Lung (tissue), 12 donors: Measurements from ENCODE around the gene ACO2. TPM values are rescaled to one million over a fixed set of nuclear protein-coding genes. Genes with fewer than 3 reads are reported as not detected.

Experiments used
- ATAC-seq: fragments of 200-7000 bp; cut with Tn5 transposase; one replicate; pipeline ENCODE4 v1.9.1; 2020; ENCODE audit warnings: moderate number of reproducible peaks; ENCODE audit not compliant: insufficient read depth, low FRiP score
- DNase-seq, 3 donors: peaks; one replicate each; pipeline ENCODE4 v3.0.0-alpha.2; 2013 to 2017
- H3K27ac ChIP-seq, 2 donors: one replicate each; pipeline ENCODE4 v1.5.1; 2013; ENCODE audit warnings: mild to moderate bottlenecking in 2 of 2, moderate library complexity in 2 of 2, control low read depth in 1 of 2, inconsistent platforms in 1 of 2, low read depth in 1 of 2, low read length in 1 of 2
- H3K27me3 ChIP-seq, 3 donors: one replicate each; pipeline ENCODE4 v1.5.1; 2013; ENCODE audit warnings: low read length in 2 of 3; ENCODE audit not compliant: control insufficient read depth in 3 of 3, insufficient read depth in 3 of 3
- H3K36me3 ChIP-seq, 4 donors: one replicate each; pipeline ENCODE4 v1.5.1; 2013; ENCODE audit warnings: low read length in 4 of 4, mild to moderate bottlenecking in 1 of 4, moderate library complexity in 1 of 4; ENCODE audit not compliant: control insufficient read depth in 4 of 4, insufficient read depth in 4 of 4
- H3K4me1 ChIP-seq, 5 donors: one replicate each; pipeline ENCODE4 v1.5.1; 2013; ENCODE audit warnings: low read length in 5 of 5, mild to moderate bottlenecking in 2 of 5, moderate library complexity in 1 of 5; ENCODE audit not compliant: control insufficient read depth in 5 of 5, insufficient read depth in 5 of 5
- H3K4me3 ChIP-seq: one replicate; pipeline ENCODE4 v1.5.1; 2013; ENCODE audit warnings: mild to moderate bottlenecking, control low read depth, moderate library complexity
- H3K9ac ChIP-seq, 2 donors: one replicate each; pipeline ENCODE4 v1.5.1; 2013; ENCODE audit warnings: low read length in 2 of 2, control low read depth in 1 of 2; ENCODE audit not compliant: insufficient read depth in 1 of 2
- H3K9me3 ChIP-seq, 4 donors: one replicate each; pipeline ENCODE4 v1.5.1; 2013; ENCODE audit warnings: low read length in 3 of 4, mild to moderate bottlenecking in 1 of 4, moderate library complexity in 1 of 4; ENCODE audit not compliant: control insufficient read depth in 4 of 4, insufficient read depth in 3 of 4
- WGBS, 2 donors: extraction: QIAGEN DNeasy Blood & Tissue Kit; methylation state at CpG; one replicate each; pipeline ENCODE4 v1.1.7; 2013; 5-methylcytosine and 5-hydroxymethylcytosine counted together
- polyA plus RNA-seq, 2 donors: library from polyadenylated mRNA; stranded (reverse); fragments of 200-250 nt; gene quantifications; one replicate each; pipeline ENCODE4 v1.2.1, GENCODE V29; 2013
- total RNA-seq, 2 donors: library from RNA; depleted of rRNA in 1 of 2; stranded (reverse); fragments of >200 nt in 1 of 2; gene quantifications; one replicate each; pipeline ENCODE4 v1.2.1, GENCODE V29; 2014 to 2021
- TF ChIP-seq, protein P1 (sequence below): IDR thresholded peaks from 2 replicates; pipeline ENCODE4 v1.5.1; 2012; ENCODE audit warnings: mild to moderate bottlenecking; ENCODE audit errors: control extremely low read depth, extremely low read depth
- donor health status: control.
- donor health status: control.
- donor health status: Bipolar disorder and iron deficiency.
- donor health status: healthy.
- donor health status: DM: yes; HTN: yes; CAD: no.

ACO2 gene
- total and polyA plus RNA-seq, 4 donors, result 34.1 to 101 (median 62.5) TPM

DNA sequence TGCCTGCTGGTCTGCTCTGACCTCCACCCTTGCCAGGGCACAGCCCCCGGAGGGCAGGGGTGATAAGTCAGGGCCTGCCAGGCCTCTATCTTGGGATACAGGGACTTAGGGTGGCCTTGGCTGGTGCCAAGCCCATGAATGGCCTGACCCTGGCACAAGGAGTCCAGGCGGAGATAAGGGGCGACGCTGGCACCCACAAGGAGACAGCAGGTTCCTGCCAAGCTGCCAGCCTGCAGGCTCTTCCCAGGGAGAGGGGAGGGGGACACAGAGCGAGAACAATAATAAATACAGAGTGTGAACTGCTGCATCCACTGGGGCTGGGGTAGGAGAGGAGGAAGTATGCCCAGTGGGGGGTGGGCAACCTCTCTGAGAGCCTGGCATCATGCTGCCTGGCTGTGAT is 92.9 kb downstream of the ACO2 start:
- DNase-seq, result no peak
- ATAC-seq, result no peak
- Histone ChIP-seq H3K36me3 (no peaks in the 10 kb centered on the region), H3K27me3 (no peaks in the 10 kb centered on the region), H3K9ac (peak overlapping the region in 1 of 2 donors; percentile 68), H3K4me1 (peaks cover 0 to 44% (median 4%) of the 10 kb centered on the region in 5 donors), H3K9me3 (no peaks in the 10 kb centered on the region), H3K27ac (peak overlapping the region; percentile 72 to 85), H3K4me3 (no peak overlapping the region)
- TF ChIP-seq, protein P1, sequence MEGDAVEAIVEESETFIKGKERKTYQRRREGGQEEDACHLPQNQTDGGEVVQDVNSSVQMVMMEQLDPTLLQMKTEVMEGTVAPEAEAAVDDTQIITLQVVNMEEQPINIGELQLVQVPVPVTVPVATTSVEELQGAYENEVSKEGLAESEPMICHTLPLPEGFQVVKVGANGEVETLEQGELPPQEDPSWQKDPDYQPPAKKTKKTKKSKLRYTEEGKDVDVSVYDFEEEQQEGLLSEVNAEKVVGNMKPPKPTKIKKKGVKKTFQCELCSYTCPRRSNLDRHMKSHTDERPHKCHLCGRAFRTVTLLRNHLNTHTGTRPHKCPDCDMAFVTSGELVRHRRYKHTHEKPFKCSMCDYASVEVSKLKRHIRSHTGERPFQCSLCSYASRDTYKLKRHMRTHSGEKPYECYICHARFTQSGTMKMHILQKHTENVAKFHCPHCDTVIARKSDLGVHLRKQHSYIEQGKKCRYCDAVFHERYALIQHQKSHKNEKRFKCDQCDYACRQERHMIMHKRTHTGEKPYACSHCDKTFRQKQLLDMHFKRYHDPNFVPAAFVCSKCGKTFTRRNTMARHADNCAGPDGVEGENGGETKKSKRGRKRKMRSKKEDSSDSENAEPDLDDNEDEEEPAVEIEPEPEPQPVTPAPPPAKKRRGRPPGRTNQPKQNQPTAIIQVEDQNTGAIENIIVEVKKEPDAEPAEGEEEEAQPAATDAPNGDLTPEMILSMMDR, result no peak
- WGBS, 2 donors, result 75 to 81% methylated on average over 5 of the region's 5 CpGs

DNA sequence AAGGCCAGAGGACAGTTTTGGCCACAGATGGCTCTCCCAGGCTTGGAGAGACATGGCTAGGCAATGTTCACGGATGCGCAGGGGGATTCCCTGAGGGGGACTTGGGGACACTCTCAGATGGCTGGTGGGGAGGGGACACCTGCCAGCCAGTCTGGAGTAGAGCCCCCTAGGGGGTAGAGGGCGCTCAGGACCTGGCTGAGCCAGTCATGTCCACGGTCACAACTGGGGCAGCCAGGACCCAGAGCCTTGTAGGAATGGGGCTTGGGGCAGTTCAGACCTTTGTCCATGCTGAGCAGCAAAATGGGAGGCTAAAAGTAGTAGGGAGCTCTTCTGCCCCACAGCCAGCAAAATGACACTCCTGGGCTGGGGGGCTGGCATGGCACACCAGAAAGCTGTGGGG is 93.5 kb downstream of the ACO2 start:
- no peak for DNase-seq
- H3K9me3 ChIP-seq, result no peaks in the 10 kb centered on the region
- H3K9ac ChIP-seq, result no peak overlapping the region
- H3K4me3 ChIP-seq, result no peak overlapping the region
- H3K4me1 ChIP-seq, result peaks cover 0 to 47% (median 6%) of the 10 kb centered on the region in 5 donors
- H3K27me3 ChIP-seq, result no peaks in the 10 kb centered on the region
- ATAC-seq, result no peak
- TF ChIP-seq, protein P1, result no peak
- 76 to 79% methylated on average over 4 of the region's 4 CpGs for WGBS, 2 donors
- no peaks in the 10 kb centered on the region for H3K36me3 ChIP-seq
- H3K27ac ChIP-seq, result peak overlapping the region in 1 of 2 donors; percentile 85

DNA sequence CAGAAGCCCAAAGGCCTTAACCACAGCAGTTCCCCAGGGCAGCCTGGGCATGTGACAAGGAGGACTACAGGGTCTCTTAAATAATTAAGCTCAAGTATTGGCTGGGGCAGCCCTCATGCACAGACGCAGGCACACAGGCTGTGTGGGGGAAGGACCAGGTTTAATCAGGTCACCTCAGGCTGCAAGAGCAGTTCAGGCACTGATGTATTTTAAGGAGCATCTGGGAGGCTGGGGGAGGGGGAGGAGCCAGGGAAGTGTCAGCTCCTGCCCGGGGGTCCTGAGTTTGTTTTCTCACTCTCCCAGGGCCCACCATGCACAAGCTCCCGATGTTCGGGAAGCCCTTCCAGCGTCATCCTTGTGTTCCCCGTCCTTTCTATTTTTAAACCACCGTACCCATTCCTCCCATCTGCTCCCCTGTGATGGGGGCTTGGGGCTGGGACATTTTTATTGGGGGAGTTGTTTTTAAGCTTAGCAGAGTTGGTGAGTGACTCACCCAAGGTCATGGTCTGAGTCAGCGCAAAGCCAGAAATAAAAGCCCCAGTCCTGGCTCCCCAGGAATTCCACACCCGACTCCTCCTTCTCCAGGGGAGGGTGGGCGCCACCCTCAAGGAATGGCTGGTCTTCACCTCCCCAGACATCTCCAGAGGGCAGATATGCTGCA is 94.3 kb downstream of the ACO2 start:
- Histone ChIP-seq H3K27ac (peak overlapping the region; percentile 9 to 85), H3K36me3 (no peaks in the 10 kb centered on the region), H3K4me1 (peaks cover 0 to 41% (median 6%) of the 10 kb centered on the region in 5 donors), H3K9ac (no peak overlapping the region), H3K9me3 (no peaks in the 10 kb centered on the region), H3K4me3 (no peak overlapping the region), H3K27me3 (no peaks in the 10 kb centered on the region)
- ATAC-seq, result no peak
- TF ChIP-seq, protein P1, result no peak
- 52 to 72% methylated on average over 10 of the region's 10 CpGs for WGBS, 2 donors
- no peak for DNase-seq
